GM12878 (cell line): ENCODE results near the gene MPC1.

Experiments used
- BACH1 ChIP-seq: fragments of 450-650 bp; IDR thresholded peaks from 2 replicates; pipeline ENCODE4 v1.6.1; 2017; ENCODE audit warnings: mild to moderate bottlenecking, borderline replicate concordance
- CTCF ChIP-seq, 3 experiments: IDR thresholded peaks in 2 of 3; conservative IDR thresholded peaks in 1 of 3; 2 replicates each; pipeline ENCODE4 v1.5.1; 2011; ENCODE audit warnings: low read depth in 3 of 3, low read length in 3 of 3, mild to moderate bottlenecking in 3 of 3, control low read depth in 2 of 3, moderate library complexity in 2 of 3, inconsistent platforms in 1 of 3, mixed read lengths in 1 of 3; ENCODE audit not compliant: control insufficient read depth in 2 of 3, insufficient read depth in 1 of 3; ENCODE audit errors: extremely low read depth in 1 of 3
- EZH2 ChIP-seq: IDR thresholded peaks from 2 replicates; pipeline ENCODE4 v1.6.1; 2012; ENCODE audit warnings: low read depth, mild to moderate bottlenecking, control low read depth, inconsistent platforms, low read length, borderline replicate concordance; ENCODE audit not compliant: control insufficient read depth
- SIN3A ChIP-seq: IDR thresholded peaks from 2 replicates; pipeline ENCODE4 v1.6.1; 2012; ENCODE audit warnings: low read depth, low read length, improper control_type of control experiment
- ZNF274 ChIP-seq: IDR thresholded peaks from one replicate; pipeline ENCODE4 v1.8.0; 2011; ENCODE audit not compliant: insufficient read length, insufficient read depth

DNA sequence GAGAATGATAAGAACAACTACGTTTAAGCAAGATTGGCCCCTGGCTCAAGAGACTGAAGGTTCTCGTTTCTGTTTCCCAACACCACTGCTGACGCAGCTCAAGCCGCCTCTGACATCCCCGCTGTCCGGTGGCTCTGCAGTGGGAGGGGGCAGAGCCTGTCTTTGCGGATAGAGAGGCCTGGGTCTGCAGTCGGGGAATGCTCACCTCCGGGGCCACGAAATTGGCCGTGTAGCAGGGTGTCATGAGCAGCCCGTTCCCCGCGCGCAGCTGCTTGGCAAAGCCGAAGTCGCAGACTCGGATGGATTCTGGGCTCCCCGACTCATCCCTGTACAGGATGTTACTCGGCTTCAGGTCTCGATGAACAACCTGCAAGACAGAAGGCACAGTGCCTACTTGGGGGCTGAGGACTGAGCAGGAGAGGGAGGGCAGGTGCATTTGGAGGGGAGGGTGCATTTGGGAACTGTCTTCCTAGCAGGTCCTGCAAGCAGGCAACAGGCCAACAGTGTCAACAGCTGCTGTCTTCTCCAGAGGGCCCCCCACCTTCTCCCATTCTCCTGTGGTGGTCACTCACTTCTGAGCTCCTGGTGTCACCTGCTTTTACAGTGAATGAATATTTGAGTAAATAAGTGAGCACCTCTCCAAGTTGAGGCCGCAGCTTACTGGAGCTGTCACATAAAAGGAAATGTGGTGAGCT lies 40.5 kb upstream of the MPC1 start:
- TF ChIP-seq BACH1 = no peak
- no peak for TF ChIP-seq SIN3A
- TF ChIP-seq EZH2 = no peak
- no peak for TF ChIP-seq ZNF274
- TF ChIP-seq CTCF (IDR thresholded peaks at IDR 0.05 in 2 of 3, conservative IDR thresholded peaks at IDR 0.05 in 1 of 3; ENCODE audit: control insufficient read depth in 2 of 3, extremely low read depth in 1 of 3, insufficient read depth in 1 of 3, low read depth in 3 of 3, low read length in 3 of 3) = no peak
